ENCODE measurements around the gene CHN2.

CHN2 gene

GRCh38 chr7:29457565-29458011 lies 263.0 kb downstream of the CHN2 start:
- TF ChIP-seq POLR2AphosphoS5 (IDR thresholded peaks at IDR 0.05; ENCODE audit: low read depth, low read length) (no peak), POLR2A (IDR thresholded peaks at IDR 0.05; ENCODE audit: low read depth, low read length) (no peak), TAF1 (IDR thresholded peaks at IDR 0.05; ENCODE audit: borderline replicate concordance, low read depth, low read length) (no peak)
- no peak for DNase-seq (ENCODE audit: insufficient read length)
- FAIRE-seq, result no peak

GRCh38 chr7:29458933-29459332 lies 264.4 kb downstream of the CHN2 start:
- no peak for DNase-seq (ENCODE audit: insufficient read length)
- no peak for FAIRE-seq
- TF ChIP-seq TAF1 (IDR thresholded peaks at IDR 0.05; ENCODE audit: borderline replicate concordance, low read depth, low read length) (no peak), POLR2AphosphoS5 (IDR thresholded peaks at IDR 0.05; ENCODE audit: low read depth, low read length) (no peak), POLR2A (IDR thresholded peaks at IDR 0.05; ENCODE audit: low read depth, low read length) (no peak)

GRCh38 chr7:29459589-29459988 lies 265.0 kb downstream of the CHN2 start:
- no peak for DNase-seq (ENCODE audit: insufficient read length)
- TF ChIP-seq POLR2AphosphoS5 (IDR thresholded peaks at IDR 0.05; ENCODE audit: low read depth, low read length) (no peak), POLR2A (IDR thresholded peaks at IDR 0.05; ENCODE audit: low read depth, low read length) (no peak), TAF1 (IDR thresholded peaks at IDR 0.05; ENCODE audit: borderline replicate concordance, low read depth, low read length) (no peak)
- FAIRE-seq, result no peak

GRCh38 chr7:29461996-29462395 lies 267.4 kb downstream of the CHN2 start:
- DNase-seq (ENCODE audit: insufficient read length) (no peak), FAIRE-seq (no peak)
- TF ChIP-seq POLR2A (IDR thresholded peaks at IDR 0.05; ENCODE audit: low read depth, low read length) (no peak), TAF1 (IDR thresholded peaks at IDR 0.05; ENCODE audit: borderline replicate concordance, low read depth, low read length) (no peak), POLR2AphosphoS5 (IDR thresholded peaks at IDR 0.05; ENCODE audit: low read depth, low read length) (no peak)

GRCh38 chr7:29463504-29464158 lies 269.1 kb downstream of the CHN2 start:
- TF ChIP-seq TAF1 (IDR thresholded peaks at IDR 0.05; ENCODE audit: borderline replicate concordance, low read depth, low read length) (no peak), POLR2A (IDR thresholded peaks at IDR 0.05; ENCODE audit: low read depth, low read length) (no peak), POLR2AphosphoS5 (IDR thresholded peaks at IDR 0.05; ENCODE audit: low read depth, low read length) (no peak)
- DNase-seq (ENCODE audit: insufficient read length) (no peak), FAIRE-seq (no peak)

GRCh38 chr7:29464753-29465152 lies 270.2 kb downstream of the CHN2 start:
- TF ChIP-seq POLR2AphosphoS5 (IDR thresholded peaks at IDR 0.05; ENCODE audit: low read depth, low read length) (no peak), POLR2A (IDR thresholded peaks at IDR 0.05; ENCODE audit: low read depth, low read length) (no peak), TAF1 (IDR thresholded peaks at IDR 0.05; ENCODE audit: borderline replicate concordance, low read depth, low read length) (no peak)
- no peak for DNase-seq (ENCODE audit: insufficient read length)
- no peak for FAIRE-seq

GRCh38 chr7:29467193-29467926 lies 272.8 kb downstream of the CHN2 start:
- TF ChIP-seq POLR2AphosphoS5 (IDR thresholded peaks at IDR 0.05; ENCODE audit: low read depth, low read length) (no peak), TAF1 (IDR thresholded peaks at IDR 0.05; ENCODE audit: borderline replicate concordance, low read depth, low read length) (no peak), POLR2A (IDR thresholded peaks at IDR 0.05; ENCODE audit: low read depth, low read length) (no peak)
- no peak for FAIRE-seq
- no peak for DNase-seq (ENCODE audit: insufficient read length)

GRCh38 chr7:29468196-29468595 lies 273.6 kb downstream of the CHN2 start:
- FAIRE-seq (no peak), DNase-seq (ENCODE audit: insufficient read length) (no peak)
- TF ChIP-seq POLR2AphosphoS5 (IDR thresholded peaks at IDR 0.05; ENCODE audit: low read depth, low read length) (no peak), TAF1 (IDR thresholded peaks at IDR 0.05; ENCODE audit: borderline replicate concordance, low read depth, low read length) (no peak), POLR2A (IDR thresholded peaks at IDR 0.05; ENCODE audit: low read depth, low read length) (no peak)

- DNase-seq (ENCODE audit: insufficient read length) (no peak), FAIRE-seq (no peak)
- no peak for TF ChIP-seq POLR2A (IDR thresholded peaks at IDR 0.05; ENCODE audit: low read depth, low read length)
- TF ChIP-seq POLR2AphosphoS5 (IDR thresholded peaks at IDR 0.05; ENCODE audit: low read depth, low read length), result no peak
- TF ChIP-seq TAF1 (IDR thresholded peaks at IDR 0.05; ENCODE audit: borderline replicate concordance, low read depth, low read length), result no peak
Observed at GRCh38 chr7:29469281-29469680, 274.7 kb downstream of the CHN2 start.

GRCh38 chr7:29469976-29470557 lies 275.5 kb downstream of the CHN2 start:
- DNase-seq (ENCODE audit: insufficient read length) (no peak), FAIRE-seq (no peak)
- TF ChIP-seq POLR2A (IDR thresholded peaks at IDR 0.05; ENCODE audit: low read depth, low read length) (no peak), POLR2AphosphoS5 (IDR thresholded peaks at IDR 0.05; ENCODE audit: low read depth, low read length) (no peak), TAF1 (IDR thresholded peaks at IDR 0.05; ENCODE audit: borderline replicate concordance, low read depth, low read length) (no peak)

GRCh38 chr7:29471444-29472138 lies 277.0 kb downstream of the CHN2 start:
- no peak for DNase-seq (ENCODE audit: insufficient read length)
- no peak for TF ChIP-seq POLR2AphosphoS5 (IDR thresholded peaks at IDR 0.05; ENCODE audit: low read depth, low read length)
- no peak for TF ChIP-seq POLR2A (IDR thresholded peaks at IDR 0.05; ENCODE audit: low read depth, low read length)
- TF ChIP-seq TAF1 (IDR thresholded peaks at IDR 0.05; ENCODE audit: borderline replicate concordance, low read depth, low read length), result no peak
- FAIRE-seq, result no peak

Measured in GM12892 (cell line).